H1 (cell line): ENCODE data around the gene CDYL2. TPM values are rescaled to one million over a fixed set of nuclear protein-coding genes. Genes with fewer than 3 reads are reported as not detected.

Source experiments
- CTCF ChIA-PET: fragments of 300-600 bp; sonication (Branson Sonifier 250); formaldehyde crosslinking; loops from one replicate; lab custom pipeline; 2021; ENCODE audit not compliant: partially characterized antibody; lab: Charles Lee
- POLR2A ChIA-PET: fragments of 300-600 bp; sonication (Branson Sonifier 250); formaldehyde crosslinking; loops from one replicate; lab custom pipeline; 2021; ENCODE audit warnings: inconsistent platforms; ENCODE audit not compliant: partially characterized antibody; lab: Charles Lee
- DNase-seq, 2 experiments: peaks; one replicate each; pipeline versions ENCODE4 v3.0.0 to v3.0.0-alpha.2; 2010 to 2022; ENCODE audit warnings: low spot score in 2 of 2, low read depth in 1 of 2, mixed read lengths in 1 of 2
- FAIRE-seq: peaks from 2 replicates; lab custom pipeline; 2011; peaks lifted over from hg19 to GRCh38; lab: Jason Lieb, UNC
- H2AFZ ChIP-seq: 2 replicates; pipeline ENCODE4 v1.8.1; 2012; ENCODE audit warnings: low read length, inconsistent platforms
- H2AK5ac ChIP-seq: 2 replicates; pipeline ENCODE4 v1.6.1; 2013; ENCODE audit warnings: low read depth, low read length
- H2BK120ac ChIP-seq: replicated peaks from 2 replicates; pipeline ENCODE3; 2013; ENCODE audit warnings: low read depth, low read length, inconsistent platforms
- H2BK12ac ChIP-seq: 2 replicates; pipeline ENCODE4 v1.6.1; 2013; ENCODE audit warnings: low read depth, low read length
- H2BK15ac ChIP-seq: 2 replicates; pipeline ENCODE4 v1.6.1; 2013; ENCODE audit warnings: low read length
- H2BK20ac ChIP-seq: 2 replicates; pipeline ENCODE4 v1.6.1; 2013; ENCODE audit warnings: low read length
- H2BK5ac ChIP-seq: 2 replicates; pipeline ENCODE4 v1.6.1; 2013; ENCODE audit warnings: low read depth, low read length
- H3K14ac ChIP-seq: 2 replicates; pipeline ENCODE4 v1.6.1; 2013; ENCODE audit warnings: inconsistent platforms; ENCODE audit not compliant: insufficient read length
- H3K18ac ChIP-seq: 2 replicates; pipeline ENCODE4 v1.6.1; 2013; ENCODE audit warnings: low read length; ENCODE audit errors: extremely low read depth
- H3K23ac ChIP-seq: 2 replicates; pipeline ENCODE4 v1.6.1; 2013; ENCODE audit warnings: inconsistent platforms; ENCODE audit not compliant: insufficient read length
- H3K23me2 ChIP-seq: 2 replicates; pipeline ENCODE4 v1.6.1; 2013; ENCODE audit warnings: low read depth, low read length
- H3K27ac ChIP-seq: 2 replicates; pipeline ENCODE4 v1.6.1; 2011; ENCODE audit warnings: low read depth, low read length, inconsistent platforms
- H3K27me3 ChIP-seq, 4 experiments: replicated peaks in 1 of 4; 1 replicate in 1 of 4; 2 replicates in 3 of 4; pipeline versions ENCODE4 v1.6.1 to v1.8.1; 2011 to 2013; ENCODE audit warnings: low read length in 3 of 4, mild to moderate bottlenecking in 3 of 4, inconsistent platforms in 2 of 4, mixed read lengths in 2 of 4, moderate library complexity in 1 of 4; ENCODE audit not compliant: control insufficient read depth in 3 of 4, insufficient read depth in 3 of 4; ENCODE audit errors: extremely low read depth in 1 of 4
- H3K36me3 ChIP-seq, 4 experiments: 2 replicates each; pipeline versions ENCODE4 v1.6.1 to v1.8.1; 2011 to 2013; ENCODE audit warnings: mild to moderate bottlenecking in 4 of 4, low read length in 3 of 4, moderate library complexity in 2 of 4, control low read depth in 1 of 4, inconsistent platforms in 1 of 4; ENCODE audit not compliant: insufficient read depth in 4 of 4, control insufficient read depth in 2 of 4
- H3K4ac ChIP-seq: replicated peaks from 2 replicates; pipeline ENCODE3; 2013; ENCODE audit warnings: low read length, low read depth, mixed read lengths, inconsistent platforms; ENCODE audit not compliant: insufficient read length
- H3K4me1 ChIP-seq, 4 experiments: replicated peaks in 1 of 4; 1 replicate in 1 of 4; 2 replicates in 3 of 4; pipeline versions ENCODE4 v1.6.1 to v1.8.1; 2011 to 2013; ENCODE audit warnings: low read length in 3 of 4, inconsistent platforms in 2 of 4, mixed read lengths in 1 of 4; ENCODE audit not compliant: insufficient read depth in 4 of 4, control insufficient read depth in 3 of 4
- H3K4me2 ChIP-seq, 2 experiments: 2 replicates each; pipeline versions ENCODE4 v1.6.1 to v1.8.1; 2011 to 2013; ENCODE audit warnings: low read depth in 2 of 2, low read length in 2 of 2, control low read depth in 1 of 2, inconsistent platforms in 1 of 2, mild to moderate bottlenecking in 1 of 2; ENCODE audit not compliant: insufficient read depth in 1 of 2
- H3K4me3 ChIP-seq, 4 experiments: fragments of 200-600, 300-600 bp in 1 of 4; sonication (generic), shearing (Covaris generic), sonication (Bioruptor Twin) in 1 of 4; 2 replicates each; pipeline versions ENCODE4 v1.5.1 to v1.8.1; 2011 to 2016; ENCODE audit warnings: low read length in 4 of 4, low read depth in 3 of 4, control low read depth in 2 of 4, inconsistent platforms in 2 of 4, mild to moderate bottlenecking in 2 of 4, mixed read lengths in 1 of 4, moderate library complexity in 1 of 4; ENCODE audit not compliant: insufficient read depth in 2 of 4; ENCODE audit errors: extremely low read depth in 1 of 4
- H3K56ac ChIP-seq: replicated peaks from 2 replicates; pipeline ENCODE3; 2013; ENCODE audit warnings: low read depth, mild to moderate bottlenecking, mixed read lengths, low read length, inconsistent platforms; ENCODE audit not compliant: insufficient read length
- H3K79me1 ChIP-seq: 2 replicates; pipeline ENCODE4 v1.6.1; 2013; ENCODE audit warnings: low read depth, low read length, control low read depth
- H3K79me2 ChIP-seq, 2 experiments: 2 replicates each; pipeline versions ENCODE4 v1.6.1 to v1.8.1; 2012 to 2013; ENCODE audit warnings: low read length in 2 of 2, mild to moderate bottlenecking in 2 of 2, inconsistent platforms in 1 of 2; ENCODE audit not compliant: insufficient read depth in 2 of 2, control insufficient read depth in 1 of 2
- H3K9ac ChIP-seq, 4 experiments: replicated peaks in 1 of 4; 1 replicate in 1 of 4; 2 replicates in 3 of 4; pipeline versions ENCODE4 v1.6.1 to v1.8.1; 2011 to 2013; ENCODE audit warnings: low read depth in 3 of 4, low read length in 3 of 4, control low read depth in 2 of 4, mild to moderate bottlenecking in 2 of 4, moderate library complexity in 2 of 4, inconsistent platforms in 1 of 4; ENCODE audit errors: extremely low read depth in 1 of 4
- H3K9me3 ChIP-seq, 2 experiments: 2 replicates each; pipeline versions ENCODE4 v1.6.1 to v1.8.1; 2012 to 2013; ENCODE audit warnings: mild to moderate bottlenecking in 2 of 2, moderate library complexity in 2 of 2, control low read depth in 1 of 2, inconsistent platforms in 1 of 2, low read depth in 1 of 2, low read length in 1 of 2, mixed read lengths in 1 of 2; ENCODE audit not compliant: insufficient read depth in 2 of 2
- H4K20me1 ChIP-seq, 2 experiments: replicated peaks in 1 of 2; 2 replicates each; pipeline versions ENCODE3 to v1.8.1; 2011 to 2013; ENCODE audit warnings: inconsistent platforms in 2 of 2, low read length in 2 of 2, mild to moderate bottlenecking in 1 of 2; ENCODE audit not compliant: insufficient read depth in 2 of 2, control insufficient read depth in 1 of 2
- H4K5ac ChIP-seq: 2 replicates; pipeline ENCODE4 v1.6.1; 2013; ENCODE audit warnings: low read length, low read depth, mixed read lengths, inconsistent platforms; ENCODE audit not compliant: insufficient read length
- H4K8ac ChIP-seq: 2 replicates; pipeline ENCODE4 v1.8.0; 2013; ENCODE audit warnings: mild to moderate bottlenecking, moderate library complexity, low read length, inconsistent platforms; ENCODE audit not compliant: insufficient read depth; ENCODE audit errors: extremely low read depth
- H4K91ac ChIP-seq: replicated peaks from 2 replicates; pipeline ENCODE3; 2013; ENCODE audit warnings: low read length, mixed read lengths, inconsistent platforms; ENCODE audit not compliant: insufficient read length
- BACH1 ChIP-seq: IDR thresholded peaks from 2 replicates; pipeline ENCODE4 v1.6.1; 2012; ENCODE audit warnings: low read length, improper control_type of control experiment
- CREB1 ChIP-seq: IDR thresholded peaks from 2 replicates; pipeline ENCODE4 v1.6.1; 2012; ENCODE audit warnings: inconsistent platforms
- EGR1 ChIP-seq: IDR thresholded peaks from 2 replicates; pipeline ENCODE4 v1.6.1; 2011; ENCODE audit warnings: low read depth, low read length, borderline replicate concordance
- MAFK ChIP-seq: IDR thresholded peaks from 2 replicates; pipeline ENCODE4 v1.6.1; 2012; ENCODE audit warnings: low read depth, mild to moderate bottlenecking, improper control_type of control experiment, low read length
- POLR2A ChIP-seq, 2 experiments: IDR thresholded peaks; 1 replicate in 1 of 2; 2 replicates in 1 of 2; pipeline ENCODE4 v1.6.1; 2011; ENCODE audit warnings: low read depth in 2 of 2, low read length in 2 of 2, mild to moderate bottlenecking in 2 of 2; ENCODE audit errors: control extremely low read depth in 1 of 2
- RBBP5 ChIP-seq: IDR thresholded peaks from 2 replicates; pipeline ENCODE4 v1.7.1; 2012; ENCODE audit warnings: low read depth, mild to moderate bottlenecking, inconsistent platforms, low read length, moderate library complexity, borderline replicate concordance
- SIN3A ChIP-seq, 2 experiments: IDR thresholded peaks in 1 of 2; conservative IDR thresholded peaks in 1 of 2; 2 replicates each; pipeline ENCODE4 v1.6.1; 2011 to 2012; ENCODE audit warnings: low read length in 2 of 2, improper control_type of control experiment in 1 of 2, low read depth in 1 of 2, mild to moderate bottlenecking in 1 of 2
- SIRT6 ChIP-seq: IDR thresholded peaks from one replicate; pipeline ENCODE4 v1.7.1; 2012; ENCODE audit warnings: low read length, inconsistent platforms
- SIX5 ChIP-seq: IDR thresholded peaks from 2 replicates; pipeline ENCODE4 v1.6.1; 2011; ENCODE audit warnings: mild to moderate bottlenecking, low read depth, low read length
- SP2 ChIP-seq: IDR thresholded peaks from 2 replicates; pipeline ENCODE4 v1.6.1; 2012; ENCODE audit warnings: mild to moderate bottlenecking, low read length, inconsistent platforms
- TBP ChIP-seq: IDR thresholded peaks from 2 replicates; pipeline ENCODE4 v1.6.1; 2011; ENCODE audit warnings: low read depth, low read length, improper control_type of control experiment
- WGBS, 2 experiments: shearing (Covaris generic) in 1 of 2; methylation state at CpG; one replicate each; pipeline versions ENCODE4 v1.1.6 to v1.1.7; 2013 to 2015; ENCODE audit warnings: low lambda C conversion rate in 2 of 2, mixed read lengths in 2 of 2, inconsistent platforms in 1 of 2, low coverage in 1 of 2, missing lambda C conversion rate in 1 of 2; ENCODE audit not compliant: insufficient replicate concordance in 2 of 2, insufficient coverage in 1 of 2, insufficient read length in 1 of 2; ENCODE audit errors: extremely low coverage in 1 of 2, missing lambda C conversion rate in 1 of 2; 5-methylcytosine and 5-hydroxymethylcytosine counted together
- polyA plus RNA-seq, 7 experiments: library from polyadenylated mRNA; depleted of rRNA in 3 of 7; stranded (reverse) in 5 of 7; unstranded in 2 of 7; fragments of >200 nt in 5 of 7; fragments of 200-250 nt in 2 of 7; gene quantifications; 1 replicate in 5 of 7; 2 replicates in 1 of 7; 4 replicates in 1 of 7; pipeline versions ENCODE4 v1.2.1 to v1.2.3, GENCODE V29; 2011 to 2013; ENCODE audit warnings: missing spikeins in 2 of 7, mixed read lengths in 2 of 7
- total RNA-seq: library from RNA; stranded (reverse); fragmentation: NEBNext Ultra II Directional; extraction: Animal tissue kit (Norgen Biotek cat#: 25700); gene quantifications from 2 replicates; pipeline ENCODE4 v1.2.1, GENCODE V29; 2021
- TF ChIP-seq, protein P1 (sequence below): IDR thresholded peaks from 2 replicates; pipeline ENCODE4 v1.6.1; 2011; ENCODE audit warnings: low read depth, mild to moderate bottlenecking, low read length; ENCODE audit not compliant: insufficient read depth
- TF ChIP-seq, protein P2 (sequence below): IDR thresholded peaks from 2 replicates; pipeline ENCODE4 v1.6.1; 2011; ENCODE audit warnings: low read length, improper control_type of control experiment

Gene CDYL2
- total and polyA plus RNA-seq, 2 of the 8 experiments (the other 6 are each of a cell fraction or from before 2014, with no cell fraction given), result 0.33 to 5.3 TPM

GRCh38 chr16:80837533-80838147, 33.2 kb upstream of the CDYL2 start:
- Histone ChIP-seq H3K18ac (no peak overlapping the region), H4K8ac (no peak overlapping the region), H3K4me1 (no peaks in the 10 kb centered on the region), H2BK120ac (no peak overlapping the region), H3K56ac (no peak overlapping the region), H3K4me2 (no peak overlapping the region), H2BK12ac (no peak overlapping the region), H2BK20ac (no peak overlapping the region), H3K27me3 (no peaks in the 10 kb centered on the region), H3K23ac (no peak overlapping the region), H3K9ac (no peak overlapping the region), H3K36me3 (no peaks in the 10 kb centered on the region), H4K20me1 (no peaks in the 10 kb centered on the region), H3K4me3 (no peak overlapping the region), H3K9me3 (peaks cover 16 to 33% of the 10 kb centered on the region in 2 experiments; a peak in 2 of 4 replicates), H4K91ac (no peak overlapping the region), H4K5ac (no peak overlapping the region), H2BK15ac (no peak overlapping the region), H3K23me2 (no peaks in the 10 kb centered on the region), H3K4ac (no peak overlapping the region), H2AFZ (no peak overlapping the region), H3K79me1 (no peaks in the 10 kb centered on the region), H2AK5ac (no peak overlapping the region), H3K27ac (no peak overlapping the region), H3K14ac (no peak overlapping the region), H2BK5ac (no peak overlapping the region), H3K79me2 (no peaks in the 10 kb centered on the region)
- ChIA-PET CTCF (interaction anchor here (0.9 to 1.2 kb wide), 2 partner anchors 8 to 112 kb away, joined by 3 to 4 read pairs; no protein-coding TSS in a partner anchor), POLR2A (no interaction called here)
- FAIRE-seq (no peak), DNase-seq (no peak)
- WGBS, 2 experiments, result 90% methylated on average over 9 of the region's 9 CpGs; no CpG with 5 or more reads in 1 of the 2 experiments
- TF ChIP-seq EGR1 (no peak), CREB1 (no peak), MAFK (no peak), TBP (no peak), POLR2A (IDR thresholded peaks at IDR 0.05; ENCODE audit: control extremely low read depth in 1 of 2, low read depth in 2 of 2, low read length in 2 of 2) (no peak), RBBP5 (no peak), SIRT6 (no peak), BACH1 (no peak), SIX5 (no peak), SP2 (no peak), SIN3A (conservative IDR thresholded peaks at IDR 0.05 in 1 of 2, IDR thresholded peaks at IDR 0.05 in 1 of 2; ENCODE audit: low read depth in 1 of 2, low read length in 2 of 2) (no peak)
- TF ChIP-seq, protein P1, sequence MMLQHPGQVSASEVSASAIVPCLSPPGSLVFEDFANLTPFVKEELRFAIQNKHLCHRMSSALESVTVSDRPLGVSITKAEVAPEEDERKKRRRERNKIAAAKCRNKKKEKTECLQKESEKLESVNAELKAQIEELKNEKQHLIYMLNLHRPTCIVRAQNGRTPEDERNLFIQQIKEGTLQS, result no peak
- TF ChIP-seq, protein P2, sequence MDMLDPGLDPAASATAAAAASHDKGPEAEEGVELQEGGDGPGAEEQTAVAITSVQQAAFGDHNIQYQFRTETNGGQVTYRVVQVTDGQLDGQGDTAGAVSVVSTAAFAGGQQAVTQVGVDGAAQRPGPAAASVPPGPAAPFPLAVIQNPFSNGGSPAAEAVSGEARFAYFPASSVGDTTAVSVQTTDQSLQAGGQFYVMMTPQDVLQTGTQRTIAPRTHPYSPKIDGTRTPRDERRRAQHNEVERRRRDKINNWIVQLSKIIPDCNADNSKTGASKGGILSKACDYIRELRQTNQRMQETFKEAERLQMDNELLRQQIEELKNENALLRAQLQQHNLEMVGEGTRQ, result no peak
